GM18502 (cell line): ENCODE results near the gene PHLPP1.

Experiments
- ATAC-seq: cut with Tn5 transposase; IDR thresholded peaks from one replicate; pipeline ENCODE4 v1.9.1; 2021; ENCODE audit warnings: mild to moderate bottlenecking; ENCODE audit not compliant: unreplicated experiment, poor library complexity

Gene PHLPP1

GRCh38 chr18:62839874-62840713, 124.8 kb downstream of the PHLPP1 start:
- ATAC-seq: no peak

GRCh38 chr18:62841405-62841804, 126.1 kb downstream of the PHLPP1 start:
- ATAC-seq: no peak

- no peak for ATAC-seq
Observed at GRCh38 chr18:62842898-62843297, 127.6 kb downstream of the PHLPP1 start.

GRCh38 chr18:62844850-62845643, 129.7 kb downstream of the PHLPP1 start:
- ATAC-seq: peak; percentile 80

GRCh38 chr18:62846313-62846712, 131.0 kb downstream of the PHLPP1 start:
- ATAC-seq: no peak

GRCh38 chr18:62847081-62847480, 131.7 kb downstream of the PHLPP1 start:
- no peak for ATAC-seq

GRCh38 chr18:62848946-62849345, 133.6 kb downstream of the PHLPP1 start:
- no peak for ATAC-seq

- ATAC-seq: no peak
Observed at GRCh38 chr18:62850619-62851306, 135.4 kb downstream of the PHLPP1 start.

GRCh38 chr18:62852851-62853250, 137.5 kb downstream of the PHLPP1 start:
- ATAC-seq: no peak

- no peak for ATAC-seq
Observed at GRCh38 chr18:62856294-62856693, 141.0 kb downstream of the PHLPP1 start.

GRCh38 chr18:62857263-62857976, 142.1 kb downstream of the PHLPP1 start:
- no peak for ATAC-seq

GRCh38 chr18:62860062-62860461, 144.7 kb downstream of the PHLPP1 start:
- no peak for ATAC-seq

GRCh38 chr18:62862466-62862865, 147.1 kb downstream of the PHLPP1 start:
- no peak for ATAC-seq

- no peak for ATAC-seq
Observed at GRCh38 chr18:62863579-62864001, 148.2 kb downstream of the PHLPP1 start.

- ATAC-seq: no peak
Observed at GRCh38 chr18:62865498-62865897, 150.2 kb downstream of the PHLPP1 start.

GRCh38 chr18:62867534-62867933, 152.2 kb downstream of the PHLPP1 start:
- ATAC-seq: no peak

- ATAC-seq: no peak
Observed at GRCh38 chr18:62868645-62869044, 153.3 kb downstream of the PHLPP1 start.

- ATAC-seq: no peak
Observed at GRCh38 chr18:62870643-62871042, 155.3 kb downstream of the PHLPP1 start.

- no peak for ATAC-seq
Observed at GRCh38 chr18:62875323-62875722, 160.0 kb downstream of the PHLPP1 start.

GRCh38 chr18:62876111-62876510, 160.8 kb downstream of the PHLPP1 start:
- no peak for ATAC-seq
